Measurements from ENCODE around the gene ECM1.

Gene ECM1

GRCh38 chr1:150514260-150514659 lies 6.4 kb downstream of the ECM1 start:
- TF ChIP-seq TEAD4 (IDR thresholded peaks at IDR 0.05): no peak
- no peak for TF ChIP-seq MAX (IDR thresholded peaks at IDR 0.05)
- no peak for TF ChIP-seq NFIC (IDR thresholded peaks at IDR 0.05)
- no peak for TF ChIP-seq TAF1 (IDR thresholded peaks at IDR 0.05; ENCODE audit: low read depth)
- TF ChIP-seq ZBTB7A (IDR thresholded peaks at IDR 0.05; ENCODE audit: low read depth): no peak
- TF ChIP-seq CREB1 (IDR thresholded peaks at IDR 0.05; ENCODE audit: low read depth): no peak
- TF ChIP-seq FOXM1 (IDR thresholded peaks at IDR 0.05; ENCODE audit: borderline replicate concordance, low read depth): no peak
- TF ChIP-seq EP300 (IDR thresholded peaks at IDR 0.05; ENCODE audit: borderline replicate concordance): no peak
- no peak for TF ChIP-seq YY1 (IDR thresholded peaks at IDR 0.05; ENCODE audit: low read depth)
- no peak for TF ChIP-seq EGR1 (IDR thresholded peaks at IDR 0.05)
- no peak for TF ChIP-seq REST (IDR thresholded peaks at IDR 0.05; ENCODE audit: low read depth)
- TF ChIP-seq USF1 (IDR thresholded peaks at IDR 0.05): no peak
- no peak for TF ChIP-seq RAD21 (IDR thresholded peaks at IDR 0.05; ENCODE audit: low read depth)

- TF ChIP-seq CEBPB (IDR thresholded peaks at IDR 0.05) (no peak), TAF1 (IDR thresholded peaks at IDR 0.05; ENCODE audit: low read depth) (no peak), RAD21 (IDR thresholded peaks at IDR 0.05; ENCODE audit: low read depth) (no peak), MAX (IDR thresholded peaks at IDR 0.05) (no peak), EP300 (IDR thresholded peaks at IDR 0.05; ENCODE audit: borderline replicate concordance) (no peak), TEAD4 (IDR thresholded peaks at IDR 0.05) (no peak), TCF12 (IDR thresholded peaks at IDR 0.05; ENCODE audit: low read depth) (no peak; the same call in 1 of the 2 replicates), REST (IDR thresholded peaks at IDR 0.05; ENCODE audit: low read depth) (no peak), ZBTB7A (IDR thresholded peaks at IDR 0.05; ENCODE audit: low read depth) (no peak; the same call in 1 of the 2 replicates)
These were observed 7.0 kb downstream of the ECM1 start for GRCh38 chr1:150514913-150515327.

GRCh38 chr1:150515328-150516049 lies 7.6 kb downstream of the ECM1 start, which contains the start of gene FALEC:
Gene FALEC (plus strand): TSS chr1:150515752.
- TF ChIP-seq EP300 (IDR thresholded peaks at IDR 0.05; ENCODE audit: borderline replicate concordance) (no peak), ZBTB7A (IDR thresholded peaks at IDR 0.05; ENCODE audit: low read depth) (peak; percentile 44; the same call in 1 of the 2 replicates), TAF1 (IDR thresholded peaks at IDR 0.05; ENCODE audit: low read depth) (no peak; the same call in 1 of the 2 replicates), NFIC (IDR thresholded peaks at IDR 0.05) (0 out of 2 replicates have a peak, but pooled peaks have one; percentile 18), MAX (IDR thresholded peaks at IDR 0.05) (peak; percentile 72)

GRCh38 chr1:150516050-150516591 lies 8.2 kb downstream of the ECM1 start:
- no peak for TF ChIP-seq TCF12 (IDR thresholded peaks at IDR 0.05; ENCODE audit: low read depth)
- no peak for TF ChIP-seq CEBPB (IDR thresholded peaks at IDR 0.05)
- TF ChIP-seq EP300 (IDR thresholded peaks at IDR 0.05; ENCODE audit: borderline replicate concordance): no peak
- no peak for TF ChIP-seq USF1 (IDR thresholded peaks at IDR 0.05)
- no peak for TF ChIP-seq YY1 (IDR thresholded peaks at IDR 0.05; ENCODE audit: low read depth)
- TF ChIP-seq NFIC (IDR thresholded peaks at IDR 0.05): no peak
- TF ChIP-seq CREB1 (IDR thresholded peaks at IDR 0.05; ENCODE audit: low read depth): no peak
- no peak for TF ChIP-seq RAD21 (IDR thresholded peaks at IDR 0.05; ENCODE audit: low read depth)

GRCh38 chr1:150516616-150517015 lies 8.7 kb downstream of the ECM1 start:
- TF ChIP-seq REST (IDR thresholded peaks at IDR 0.05; ENCODE audit: low read depth) (no peak), TAF1 (IDR thresholded peaks at IDR 0.05; ENCODE audit: low read depth) (no peak), RAD21 (IDR thresholded peaks at IDR 0.05; ENCODE audit: low read depth) (no peak), TCF12 (IDR thresholded peaks at IDR 0.05; ENCODE audit: low read depth) (no peak), CREB1 (IDR thresholded peaks at IDR 0.05; ENCODE audit: low read depth) (no peak), CEBPB (IDR thresholded peaks at IDR 0.05) (no peak), MAX (IDR thresholded peaks at IDR 0.05) (no peak), EGR1 (IDR thresholded peaks at IDR 0.05) (no peak), NFIC (IDR thresholded peaks at IDR 0.05) (no peak), EP300 (IDR thresholded peaks at IDR 0.05; ENCODE audit: borderline replicate concordance) (no peak), YY1 (IDR thresholded peaks at IDR 0.05; ENCODE audit: low read depth) (no peak), TEAD4 (IDR thresholded peaks at IDR 0.05) (no peak), USF1 (IDR thresholded peaks at IDR 0.05) (no peak), ZBTB7A (IDR thresholded peaks at IDR 0.05; ENCODE audit: low read depth) (no peak), FOXM1 (IDR thresholded peaks at IDR 0.05; ENCODE audit: borderline replicate concordance, low read depth) (no peak)
